GM12878 (cell line): ENCODE data around the gene DKK3.

Experiments
- ATF2 ChIP-seq: IDR thresholded peaks from 2 replicates; pipeline ENCODE4 v1.6.1; 2012; ENCODE audit warnings: low read length, inconsistent platforms
- NFYA ChIP-seq: IDR thresholded peaks from 2 replicates; pipeline ENCODE4 v1.6.1; 2011; ENCODE audit warnings: low read depth, mild to moderate bottlenecking, low read length, improper control_type of control experiment, borderline replicate concordance
- POLR2AphosphoS2 ChIP-seq: IDR thresholded peaks from 2 replicates; pipeline ENCODE4 v1.6.1; 2011; ENCODE audit warnings: low read depth, mild to moderate bottlenecking, low read length, improper control_type of control experiment, moderate library complexity
- POLR2AphosphoS5 ChIP-seq: IDR thresholded peaks from 2 replicates; pipeline ENCODE4 v1.6.1; 2011; ENCODE audit warnings: mild to moderate bottlenecking, low read length, inconsistent platforms
- PRDM15 ChIP-seq: fragments of 450-650 bp; formaldehyde crosslinking; IDR thresholded peaks from 2 replicates; pipeline ENCODE4 v1.4.0; 2020; ENCODE audit warnings: mild to moderate bottlenecking, moderate library complexity
- SMAD1 ChIP-seq: fragments of 450-650 bp; IDR thresholded peaks from 2 replicates; pipeline ENCODE4 v1.6.1; 2018; ENCODE audit warnings: mild to moderate bottlenecking, low read depth; ENCODE audit not compliant: partially characterized antibody
- ZBED1 ChIP-seq: IDR thresholded peaks from 2 replicates; pipeline ENCODE4 v1.6.1; 2016; ENCODE audit warnings: borderline replicate concordance

- TF ChIP-seq ZBED1, result no peak
- TF ChIP-seq PRDM15 (CRISPR knock-in tag), result no peak
- TF ChIP-seq ATF2, result no peak
- no peak for TF ChIP-seq NFYA
- TF ChIP-seq POLR2AphosphoS5, result no peak
- TF ChIP-seq POLR2AphosphoS2, result no peak
- TF ChIP-seq SMAD1, result no peak
Measured at GRCh38 chr11:12017865-12018453, 9.5 kb upstream of the DKK3 start.
